Activated CD8-positive, alpha-beta T cell treated with anti-CD3 and anti-CD28 coated beads for 36 hours (primary cell): ENCODE measurements around the gene FBXW5. TPM values are rescaled to one million over a fixed set of nuclear protein-coding genes. Genes with fewer than 3 reads are reported as not detected.

Experiments used
- ATAC-seq: fragments of 200-7000 bp; cut with Tn5 transposase; one replicate; pipeline ENCODE4 v1.10.0; 2021; ENCODE audit warnings: mild to moderate bottlenecking, moderate library complexity
- CTCF ChIA-PET: fragments of 350-600 bp; sonication (Branson Sonifier 250); formaldehyde crosslinking; loops from one replicate; lab custom pipeline; 2021; ENCODE audit warnings: antibody characterized with exemption; lab: Charles Lee
- POLR2A ChIA-PET: fragments of 350-600 bp; sonication (Branson Sonifier 250); formaldehyde crosslinking; loops from one replicate; lab custom pipeline; 2021; ENCODE audit warnings: antibody characterized with exemption; lab: Charles Lee
- DNase-seq: peaks from one replicate; pipeline ENCODE4 v3.0.0-alpha.2; 2020
- H3K27ac Mint-ChIP-seq: one replicate; pipeline ENCODE4 v1.8.0; 2021; ENCODE audit warnings: mild to moderate bottlenecking, mixed read lengths
- H3K27me3 Mint-ChIP-seq: one replicate; pipeline ENCODE4 v1.8.0; 2021; ENCODE audit warnings: mixed read lengths
- H3K36me3 Mint-ChIP-seq: one replicate; pipeline ENCODE4 v1.8.0; 2021; ENCODE audit warnings: low read depth, mixed read lengths
- H3K4me1 Mint-ChIP-seq: one replicate; pipeline ENCODE4 v1.8.0; 2021; ENCODE audit warnings: low read depth, mixed read lengths
- H3K4me3 Mint-ChIP-seq: one replicate; pipeline ENCODE4 v1.8.0; 2021; ENCODE audit warnings: mild to moderate bottlenecking, moderate library complexity, mixed read lengths
- H3K9me3 Mint-ChIP-seq: one replicate; pipeline ENCODE4 v1.8.0; 2021; ENCODE audit warnings: mixed read lengths
- intact Hi-C: fragments of 100-400 bp; cut with micrococcal nuclease; formaldehyde crosslinking; loops from one replicate; pipeline ENCODE4 v1.10.0; 2022
- total RNA-seq, 2 experiments: library from RNA; stranded (reverse); gene quantifications; one replicate each; pipeline ENCODE4 v1.2.3, GENCODE V29; 2021
- TF ChIP-seq, protein P1 (sequence below): fragments of 200-600 bp; IDR thresholded peaks from one replicate; pipeline ENCODE4 v1.8.0; 2022; ENCODE audit warnings: antibody characterized with exemption, mild to moderate bottlenecking

The FBXW5 gene
- total RNA-seq, 2 experiments from 2014 or later: 53.4 to 54.0 TPM

DNA sequence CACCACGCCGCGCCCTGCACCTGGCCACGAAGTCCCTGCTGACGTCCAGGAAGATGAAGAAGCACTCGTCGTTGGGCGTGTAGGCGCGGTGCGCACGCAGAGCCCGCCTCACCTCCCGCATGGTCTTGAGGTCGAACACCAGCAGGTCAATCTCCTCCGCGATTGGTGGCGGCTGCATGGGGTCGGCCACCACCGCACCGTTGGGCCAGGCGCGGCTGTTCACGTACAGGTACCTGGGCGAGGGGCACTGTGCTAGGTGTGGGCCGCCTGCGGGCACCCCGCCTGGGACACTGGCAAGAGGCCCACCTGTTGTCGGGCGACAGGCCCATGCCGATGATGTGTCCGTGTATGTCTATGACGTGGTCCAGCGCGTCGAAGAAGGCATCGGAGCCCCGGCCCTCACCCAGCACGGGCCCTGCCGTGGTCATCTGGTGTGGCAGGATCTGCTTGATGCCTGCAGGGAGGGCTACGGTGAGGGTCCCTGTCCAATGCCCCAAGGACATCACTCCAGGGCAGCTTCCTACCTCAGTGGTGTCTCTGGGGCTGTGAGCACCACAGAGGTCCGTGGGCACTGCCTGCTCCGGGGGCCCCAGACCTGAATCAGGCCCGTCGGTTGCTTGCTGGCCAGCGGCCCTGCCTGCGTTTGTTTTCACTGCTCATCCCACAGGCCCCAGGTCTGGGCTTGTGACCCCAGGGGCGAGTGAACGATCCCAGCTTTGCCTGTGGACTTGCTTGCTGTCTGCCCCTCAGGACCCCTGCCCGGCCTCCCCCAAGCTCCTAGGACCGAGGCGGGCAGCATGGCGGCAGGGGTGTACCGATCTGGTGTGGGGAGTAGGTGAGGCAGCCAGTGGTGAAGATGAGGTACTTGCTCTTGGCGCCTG is 3.1 kb downstream of the FBXW5 start:
- Mint-ChIP-seq H3K27me3 (no peaks in the 10 kb centered on the region), H3K4me3 (no peak overlapping the region), H3K4me1 (peaks cover 11% of the 10 kb centered on the region), H3K36me3 (peaks cover 25% of the 10 kb centered on the region), H3K27ac (no peak overlapping the region), H3K9me3 (no peaks in the 10 kb centered on the region)
- ChIA-PET POLR2A (no interaction called here), CTCF (interaction anchor here (0.9 kb wide), 1 partner anchor 94 kb away, joined by 3 read pairs; no protein-coding TSS in a partner anchor)
- intact Hi-C loops: no loop called here
- DNase-seq: no peak
- no peak for ATAC-seq
- TF ChIP-seq, protein P1, sequence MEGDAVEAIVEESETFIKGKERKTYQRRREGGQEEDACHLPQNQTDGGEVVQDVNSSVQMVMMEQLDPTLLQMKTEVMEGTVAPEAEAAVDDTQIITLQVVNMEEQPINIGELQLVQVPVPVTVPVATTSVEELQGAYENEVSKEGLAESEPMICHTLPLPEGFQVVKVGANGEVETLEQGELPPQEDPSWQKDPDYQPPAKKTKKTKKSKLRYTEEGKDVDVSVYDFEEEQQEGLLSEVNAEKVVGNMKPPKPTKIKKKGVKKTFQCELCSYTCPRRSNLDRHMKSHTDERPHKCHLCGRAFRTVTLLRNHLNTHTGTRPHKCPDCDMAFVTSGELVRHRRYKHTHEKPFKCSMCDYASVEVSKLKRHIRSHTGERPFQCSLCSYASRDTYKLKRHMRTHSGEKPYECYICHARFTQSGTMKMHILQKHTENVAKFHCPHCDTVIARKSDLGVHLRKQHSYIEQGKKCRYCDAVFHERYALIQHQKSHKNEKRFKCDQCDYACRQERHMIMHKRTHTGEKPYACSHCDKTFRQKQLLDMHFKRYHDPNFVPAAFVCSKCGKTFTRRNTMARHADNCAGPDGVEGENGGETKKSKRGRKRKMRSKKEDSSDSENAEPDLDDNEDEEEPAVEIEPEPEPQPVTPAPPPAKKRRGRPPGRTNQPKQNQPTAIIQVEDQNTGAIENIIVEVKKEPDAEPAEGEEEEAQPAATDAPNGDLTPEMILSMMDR: no peak

DNA sequence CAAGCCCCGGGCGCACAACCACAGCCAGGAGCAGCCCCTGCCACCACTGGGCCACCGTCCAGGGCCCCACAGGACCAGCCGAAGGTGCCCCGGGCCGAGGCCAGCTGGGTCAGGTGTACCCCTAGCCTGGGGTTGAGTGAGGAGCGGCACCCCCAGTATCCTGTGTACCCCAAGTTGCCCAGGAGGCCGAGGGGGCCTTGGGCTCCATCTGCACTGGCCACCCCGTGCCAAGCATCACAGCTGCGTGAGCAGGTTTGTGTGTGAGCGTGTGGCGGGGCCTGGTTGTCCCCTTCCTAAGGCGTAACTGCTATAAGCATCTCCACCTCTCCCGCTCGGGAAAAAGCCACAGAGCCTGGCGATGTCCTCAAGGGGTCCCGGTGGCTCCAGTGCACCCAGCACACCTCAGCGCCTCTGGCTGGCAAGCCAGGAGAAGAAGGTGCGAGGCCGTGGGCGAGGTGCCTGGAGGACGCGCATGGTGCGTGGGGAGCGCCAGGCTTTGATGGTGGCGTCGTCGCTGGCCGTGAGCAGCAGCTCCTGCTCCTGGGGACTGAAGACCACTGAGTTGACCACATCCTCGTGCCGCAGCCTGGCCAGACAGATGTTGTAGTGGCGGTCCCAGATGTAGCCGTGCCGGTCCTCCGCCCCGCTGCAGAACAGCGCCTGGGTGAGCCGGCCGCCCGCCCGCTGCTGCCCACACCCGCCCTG is 3.9 kb downstream of the FBXW5 start:
- no peak overlapping the region for H3K4me3 Mint-ChIP-seq
- CTCF ChIA-PET: no interaction called here
- no peaks in the 10 kb centered on the region for H3K9me3 Mint-ChIP-seq
- H3K36me3 Mint-ChIP-seq: peaks cover 25% of the 10 kb centered on the region
- TF ChIP-seq, protein P1: no peak
- ATAC-seq (no peak), DNase-seq (no peak)
- peaks cover 11% of the 10 kb centered on the region for H3K4me1 Mint-ChIP-seq
- POLR2A ChIA-PET: no interaction called here
- no peak overlapping the region for H3K27ac Mint-ChIP-seq
- no peaks in the 10 kb centered on the region for H3K27me3 Mint-ChIP-seq
- intact Hi-C loops: no loop called here

DNA sequence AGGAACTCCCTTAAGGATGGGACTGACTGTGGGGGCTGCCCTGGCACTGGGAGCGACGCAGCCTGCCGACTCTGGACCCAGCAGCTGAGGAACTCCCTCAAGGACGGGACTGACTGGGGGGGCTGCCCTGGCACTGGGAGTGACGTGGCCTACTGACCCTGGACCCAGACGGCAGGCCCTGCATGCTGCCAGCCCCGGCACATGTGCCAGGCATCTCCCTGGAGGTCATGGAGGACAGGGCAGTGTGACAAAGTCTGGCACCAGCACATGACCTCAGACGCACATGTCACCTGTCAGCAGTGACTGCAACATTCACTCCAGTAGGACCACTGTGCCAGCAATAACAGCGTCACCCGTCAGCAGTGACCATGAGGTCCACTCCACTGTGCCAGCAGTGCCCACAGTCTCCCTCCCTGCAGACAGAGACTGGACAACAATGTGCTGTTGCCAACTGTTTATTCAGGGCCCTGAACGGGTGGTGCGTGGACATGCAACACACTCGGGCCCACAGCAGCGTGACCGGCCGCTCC is 4.5 kb downstream of the FBXW5 start:
- peaks cover 10% of the 10 kb centered on the region for H3K4me1 Mint-ChIP-seq
- ChIA-PET POLR2A (interaction anchor here (1.1 kb wide), 1 partner anchor 92 kb away, joined by 3 read pairs; no protein-coding TSS in a partner anchor), CTCF (no interaction called here)
- TF ChIP-seq, protein P1: no peak
- no peaks in the 10 kb centered on the region for H3K9me3 Mint-ChIP-seq
- no peak for ATAC-seq
- H3K27me3 Mint-ChIP-seq: no peaks in the 10 kb centered on the region
- H3K4me3 Mint-ChIP-seq: no peak overlapping the region
- no peak for DNase-seq
- peaks cover 25% of the 10 kb centered on the region for H3K36me3 Mint-ChIP-seq
- H3K27ac Mint-ChIP-seq: no peak overlapping the region
- intact Hi-C loops: no loop called here

DNA sequence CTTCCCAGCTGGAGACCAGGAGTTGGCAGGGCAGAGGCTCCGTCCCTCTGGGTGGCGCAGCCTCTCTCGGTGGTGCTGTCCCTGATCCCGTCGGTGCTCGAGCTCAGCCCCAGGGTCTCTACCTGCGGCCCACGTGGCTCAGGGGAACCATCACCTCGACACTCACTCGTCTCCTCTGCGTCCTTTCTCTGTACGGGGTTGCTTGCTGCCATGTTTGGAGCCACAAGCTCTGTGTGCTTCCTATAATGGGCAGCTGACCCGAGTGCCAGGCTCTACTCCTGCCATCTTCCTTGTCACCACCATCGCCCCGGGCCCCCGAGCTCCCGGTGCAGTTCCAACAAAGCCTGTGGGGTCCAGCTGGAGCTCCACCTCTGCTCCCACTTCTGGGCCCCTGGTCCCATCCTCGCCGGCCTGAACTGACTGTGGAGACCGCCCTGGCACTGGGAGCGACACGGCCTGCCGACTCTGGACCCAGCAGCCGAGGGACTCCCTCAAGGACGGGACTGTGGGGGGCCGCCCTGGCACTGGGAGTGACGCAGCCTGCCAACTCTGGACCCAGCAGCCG is 5.0 kb downstream of the FBXW5 start:
- TF ChIP-seq, protein P1: no peak
- no peaks in the 10 kb centered on the region for H3K9me3 Mint-ChIP-seq
- ChIA-PET CTCF (no interaction called here), POLR2A (interaction anchor here (1.0 to 1.1 kb wide), 2 partner anchors 39 to 91 kb away, joined by 3 read pairs; no protein-coding TSS in a partner anchor)
- intact Hi-C loops: no loop called here
- DNase-seq (no peak), ATAC-seq (no peak)
- peaks cover 28% of the 10 kb centered on the region for H3K36me3 Mint-ChIP-seq
- H3K27me3 Mint-ChIP-seq: no peaks in the 10 kb centered on the region
- H3K27ac Mint-ChIP-seq: no peak overlapping the region
- H3K4me1 Mint-ChIP-seq: peaks cover 5% of the 10 kb centered on the region
- H3K4me3 Mint-ChIP-seq: no peak overlapping the region
